Fibroblast of lung (primary cell): ENCODE measurements around the gene EPS8.

Experiments
- EZH2 ChIP-seq: IDR thresholded peaks from 2 replicates; pipeline ENCODE4 v1.5.1; 2012; ENCODE audit warnings: low read length, control low read depth, mild to moderate bottlenecking; ENCODE audit errors: missing control alignments
- TF ChIP-seq, protein P1 (sequence below), 2 donors: IDR thresholded peaks in 1 of 2; conservative IDR thresholded peaks in 1 of 2; 1 replicate in 1 of 2; 2 replicates in 1 of 2; pipeline ENCODE4 v1.5.1; 2011 to 2012; ENCODE audit warnings: low read length in 2 of 2, control low read depth in 1 of 2, inconsistent platforms in 1 of 2, low read depth in 1 of 2, mild to moderate bottlenecking in 1 of 2

DNA sequence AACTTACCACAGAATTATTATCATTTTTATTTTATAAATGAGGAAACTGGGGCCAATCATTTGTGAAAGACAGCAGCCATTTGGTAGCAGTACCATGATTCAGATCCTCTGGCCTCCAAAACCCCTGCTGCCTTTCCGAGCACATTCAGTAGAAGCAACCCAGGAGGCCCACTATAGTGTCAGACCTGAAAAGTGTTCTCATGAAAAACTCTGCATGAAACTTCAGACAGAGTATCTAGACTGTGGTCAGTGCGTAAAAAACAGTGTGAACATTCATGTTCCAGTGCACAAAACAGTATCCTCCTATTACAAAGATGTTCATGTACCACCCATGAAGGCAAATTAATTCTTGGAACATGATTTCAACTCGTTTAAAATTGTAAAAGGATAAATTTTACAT is 112.0 kb downstream of the EPS8 start:
- TF ChIP-seq, protein P1, sequence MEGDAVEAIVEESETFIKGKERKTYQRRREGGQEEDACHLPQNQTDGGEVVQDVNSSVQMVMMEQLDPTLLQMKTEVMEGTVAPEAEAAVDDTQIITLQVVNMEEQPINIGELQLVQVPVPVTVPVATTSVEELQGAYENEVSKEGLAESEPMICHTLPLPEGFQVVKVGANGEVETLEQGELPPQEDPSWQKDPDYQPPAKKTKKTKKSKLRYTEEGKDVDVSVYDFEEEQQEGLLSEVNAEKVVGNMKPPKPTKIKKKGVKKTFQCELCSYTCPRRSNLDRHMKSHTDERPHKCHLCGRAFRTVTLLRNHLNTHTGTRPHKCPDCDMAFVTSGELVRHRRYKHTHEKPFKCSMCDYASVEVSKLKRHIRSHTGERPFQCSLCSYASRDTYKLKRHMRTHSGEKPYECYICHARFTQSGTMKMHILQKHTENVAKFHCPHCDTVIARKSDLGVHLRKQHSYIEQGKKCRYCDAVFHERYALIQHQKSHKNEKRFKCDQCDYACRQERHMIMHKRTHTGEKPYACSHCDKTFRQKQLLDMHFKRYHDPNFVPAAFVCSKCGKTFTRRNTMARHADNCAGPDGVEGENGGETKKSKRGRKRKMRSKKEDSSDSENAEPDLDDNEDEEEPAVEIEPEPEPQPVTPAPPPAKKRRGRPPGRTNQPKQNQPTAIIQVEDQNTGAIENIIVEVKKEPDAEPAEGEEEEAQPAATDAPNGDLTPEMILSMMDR (conservative IDR thresholded peaks at IDR 0.05 in 1 of 2, IDR thresholded peaks at IDR 0.05 in 1 of 2; ENCODE audit: low read depth in 1 of 2, low read length in 2 of 2), result no peak
- no peak for TF ChIP-seq EZH2
